ENCODE data around the gene CNNM4.
"Not testable (repeated sequence)": the region's sequence is repeated elsewhere in the genome, so short reads cannot be mapped to it uniquely, and the experiment has no call there.

Gene CNNM4

GRCh38 chr2:96800061-96801004, 39.6 kb downstream of the CNNM4 start:
- DNase-seq (ENCODE audit: low read depth), result no peak
- no peak for TF ChIP-seq CTCF (conservative IDR thresholded peaks at IDR 0.05; ENCODE audit: low read length)
- H3K4me3 ChIP-seq (ENCODE audit: low read length), result no peak overlapping the region

- DNase-seq (ENCODE audit: low read depth), result peak; percentile 29
- peak; percentile 69 for TF ChIP-seq CTCF (conservative IDR thresholded peaks at IDR 0.05; ENCODE audit: low read length)
- H3K4me3 ChIP-seq (ENCODE audit: low read length), result no peak overlapping the region
These were observed 40.5 kb downstream of the CNNM4 start for GRCh38 chr2:96801005-96801785.

GRCh38 chr2:96801786-96802595, 41.3 kb downstream of the CNNM4 start:
- no peak overlapping the region for H3K4me3 ChIP-seq (ENCODE audit: low read length)
- no peak for DNase-seq (ENCODE audit: low read depth)

GRCh38 chr2:96802721-96803120, 42.0 kb downstream of the CNNM4 start:
- DNase-seq (ENCODE audit: low read depth), result no peak
- H3K4me3 ChIP-seq (ENCODE audit: low read length), result no peak overlapping the region
- no peak for TF ChIP-seq CTCF (conservative IDR thresholded peaks at IDR 0.05; ENCODE audit: low read length)

More at GRCh38 chr2:96801786-96802595, 41.3 kb downstream of the CNNM4 start:
- TF ChIP-seq CTCF (conservative IDR thresholded peaks at IDR 0.05; ENCODE audit: low read length), result no peak

GRCh38 chr2:96804986-96805385, 44.3 kb downstream of the CNNM4 start:
- TF ChIP-seq CTCF (conservative IDR thresholded peaks at IDR 0.05; ENCODE audit: low read length), result no peak
- DNase-seq (ENCODE audit: low read depth), result no peak
- H3K4me3 ChIP-seq (ENCODE audit: low read length), result no peak overlapping the region

GRCh38 chr2:96805946-96806345, 45.2 kb downstream of the CNNM4 start:
- not testable (repeated sequence) for DNase-seq (ENCODE audit: low read depth); H3K4me3 ChIP-seq (ENCODE audit: low read length)

All from AG10803 (cell line).